IMR-90 (cell line): ENCODE data around the gene ZAP70. TPM values are rescaled to one million over a fixed set of nuclear protein-coding genes. Genes with fewer than 3 reads are reported as not detected.

Experiments
- ATAC-seq: fragments of 200-7000 bp; cut with Tn5 transposase; 2 replicates; pipeline ENCODE4 v1.9.1; 2020; ENCODE audit warnings: low read depth, mild to moderate bottlenecking, moderate library complexity
- BruUV-seq: library from RNA; stranded (reverse); fragments of 400-500 nt; replicated peaks from 2 replicates; lab custom pipeline; 2021; lab: Mats Ljungman, UMichigan
- CTCF ChIA-PET: fragments of 300-600 bp; formaldehyde crosslinking; extraction: SDS; loops from one replicate; lab custom pipeline; 2021; ENCODE audit warnings: antibody characterized with exemption; lab: Yijun Ruan, JAX
- POLR2A ChIA-PET: fragments of 300-600 bp; sonication (Branson Sonifier 250); formaldehyde crosslinking; loops from one replicate; lab custom pipeline; 2022; ENCODE audit warnings: antibody characterized with exemption; ENCODE audit not compliant: unreplicated experiment; lab: Charles Lee
- DNase-seq: peaks from one replicate; pipeline ENCODE4 v3.0.0; 2013
- H2AFZ ChIP-seq: replicated peaks from 2 replicates; pipeline ENCODE3; 2013; ENCODE audit warnings: low read length, mild to moderate bottlenecking; ENCODE audit not compliant: poor library complexity
- H2AK5ac ChIP-seq: 2 replicates; pipeline ENCODE4 v1.6.1; 2013; ENCODE audit warnings: low read depth, low read length, inconsistent platforms
- H2AK9ac ChIP-seq: replicated peaks from 2 replicates; pipeline ENCODE3; 2013; ENCODE audit warnings: mild to moderate bottlenecking, low read depth, low read length, moderate library complexity; ENCODE audit not compliant: poor library complexity
- H2BK120ac ChIP-seq: 2 replicates; pipeline ENCODE4 v1.6.1; 2013; ENCODE audit warnings: low read depth, low read length, inconsistent platforms
- H2BK15ac ChIP-seq: 3 replicates; pipeline ENCODE4 v1.6.1; 2013; ENCODE audit warnings: low read depth, low read length, inconsistent platforms
- H2BK20ac ChIP-seq: 2 replicates; pipeline ENCODE4 v1.6.1; 2013; ENCODE audit warnings: low read depth, mild to moderate bottlenecking, inconsistent platforms, low read length, moderate library complexity
- H2BK5ac ChIP-seq: 2 replicates; pipeline ENCODE4 v1.6.1; 2013; ENCODE audit warnings: mild to moderate bottlenecking, low read depth, low read length, inconsistent platforms; ENCODE audit not compliant: poor library complexity, severe bottlenecking
- H3K14ac ChIP-seq: replicated peaks from 2 replicates; pipeline ENCODE4 v1.6.1; 2013; ENCODE audit warnings: low read depth, low read length, inconsistent platforms
- H3K18ac ChIP-seq: 2 replicates; pipeline ENCODE4 v1.6.1; 2013; ENCODE audit warnings: low read depth, low read length, control low read depth
- H3K23ac ChIP-seq: 2 replicates; pipeline ENCODE4 v1.6.1; 2013; ENCODE audit warnings: low read depth, low read length, inconsistent platforms
- H3K27ac ChIP-seq: 2 replicates; pipeline ENCODE4 v1.5.1; 2013; ENCODE audit warnings: mild to moderate bottlenecking, control low read depth, low read length; ENCODE audit not compliant: insufficient read depth
- H3K27me3 ChIP-seq: 2 replicates; pipeline ENCODE4 v1.6.1; 2013; ENCODE audit warnings: low read length; ENCODE audit not compliant: control insufficient read depth, insufficient read depth
- H3K36me3 ChIP-seq: 2 replicates; pipeline ENCODE4 v1.6.1; 2013; ENCODE audit warnings: low read length, mixed read lengths; ENCODE audit not compliant: control insufficient read depth, insufficient read depth
- H3K4ac ChIP-seq: 2 replicates; pipeline ENCODE4 v1.6.1; 2013; ENCODE audit warnings: low read depth, low read length, inconsistent platforms
- H3K4me1 ChIP-seq: 2 replicates; pipeline ENCODE4 v1.6.1; 2013; ENCODE audit warnings: low read length, mixed read lengths; ENCODE audit not compliant: control insufficient read depth, insufficient read depth
- H3K4me2 ChIP-seq: 2 replicates; pipeline ENCODE4 v1.6.1; 2013; ENCODE audit warnings: low read depth, mild to moderate bottlenecking, control low read depth, low read length, moderate library complexity
- H3K4me3 ChIP-seq: 2 replicates; pipeline ENCODE4 v1.5.1; 2013; ENCODE audit warnings: low read depth, mild to moderate bottlenecking, control low read depth, low read length, moderate library complexity; ENCODE audit not compliant: insufficient read depth
- H3K56ac ChIP-seq: 2 replicates; pipeline ENCODE4 v1.6.1; 2013; ENCODE audit warnings: low read length, inconsistent platforms; ENCODE audit not compliant: insufficient read depth; ENCODE audit errors: extremely low read depth
- H3K79me1 ChIP-seq, 2 experiments: 2 replicates each; pipeline ENCODE4 v1.6.1; 2013; ENCODE audit warnings: low read length in 2 of 2, inconsistent platforms in 1 of 2, low read depth in 1 of 2
- H3K9ac ChIP-seq: 2 replicates; pipeline ENCODE4 v1.6.1; 2013; ENCODE audit warnings: low read depth, low read length, control low read depth
- H3K9me1 ChIP-seq: 2 replicates; pipeline ENCODE4 v1.6.1; 2013; ENCODE audit warnings: low read length, inconsistent platforms; ENCODE audit not compliant: insufficient read depth
- H3K9me3 ChIP-seq: 2 replicates; pipeline ENCODE4 v1.6.1; 2013; ENCODE audit warnings: low read length; ENCODE audit not compliant: control insufficient read depth, insufficient read depth
- H4K20me1 ChIP-seq: 2 replicates; pipeline ENCODE4 v1.6.1; 2013; ENCODE audit warnings: low read length, inconsistent platforms; ENCODE audit not compliant: insufficient read depth
- H4K5ac ChIP-seq: 2 replicates; pipeline ENCODE4 v1.6.1; 2013; ENCODE audit warnings: mild to moderate bottlenecking, low read depth, low read length, control low read depth
- H4K8ac ChIP-seq, 2 experiments: 2 replicates each; pipeline ENCODE4 v1.6.1; 2013; ENCODE audit warnings: low read depth in 2 of 2, low read length in 2 of 2, control low read depth in 1 of 2, inconsistent platforms in 1 of 2
- H4K91ac ChIP-seq: 2 replicates; pipeline ENCODE4 v1.6.1; 2013; ENCODE audit warnings: low read depth, low read length, inconsistent platforms; ENCODE audit not compliant: insufficient read depth
- BHLHE40 ChIP-seq: fragments of 150-350 bp; IDR thresholded peaks from 2 replicates; pipeline ENCODE4 v1.6.1; 2016; ENCODE audit warnings: mild to moderate bottlenecking, low read depth, low read length
- CEBPB ChIP-seq: IDR thresholded peaks from 2 replicates; pipeline ENCODE4 v1.6.1; 2012; ENCODE audit warnings: low read depth, low read length, improper control_type of control experiment
- CHD1 ChIP-seq: IDR thresholded peaks from 2 replicates; pipeline ENCODE4 v1.6.1; 2012; ENCODE audit warnings: low read depth, low read length, improper control_type of control experiment
- ELK1 ChIP-seq: fragments of 150-350 bp; IDR thresholded peaks from 2 replicates; pipeline ENCODE4 v1.6.1; 2016; ENCODE audit warnings: low read depth, mild to moderate bottlenecking, low read length, moderate library complexity, borderline replicate concordance
- FOS ChIP-seq: fragments of 150-350 bp; IDR thresholded peaks from 2 replicates; pipeline ENCODE4 v1.6.1; 2016; ENCODE audit warnings: low read depth, low read length
- MAFK ChIP-seq: IDR thresholded peaks from 2 replicates; pipeline ENCODE4 v1.6.1; 2012; ENCODE audit warnings: low read depth, low read length, improper control_type of control experiment
- MAZ ChIP-seq: IDR thresholded peaks from 2 replicates; pipeline ENCODE4 v1.6.1; 2012; ENCODE audit warnings: low read depth, mild to moderate bottlenecking, low read length, improper control_type of control experiment, moderate library complexity, borderline replicate concordance
- MXI1 ChIP-seq: IDR thresholded peaks from 2 replicates; pipeline ENCODE4 v1.6.1; 2012; ENCODE audit warnings: low read depth, mild to moderate bottlenecking, low read length, moderate library complexity, borderline replicate concordance
- NFE2L2 ChIP-seq: fragments of 150-350 bp; IDR thresholded peaks from 2 replicates; pipeline ENCODE4 v1.6.1; 2016; ENCODE audit warnings: low read depth, mild to moderate bottlenecking, low read length
- POLR2A ChIP-seq: IDR thresholded peaks from 2 replicates; pipeline ENCODE4 v1.6.1; 2012; ENCODE audit warnings: mild to moderate bottlenecking, low read depth, low read length
- RAD21 ChIP-seq: IDR thresholded peaks from 2 replicates; pipeline ENCODE4 v1.6.1; 2012; ENCODE audit warnings: low read length, improper control_type of control experiment
- RCOR1 ChIP-seq: IDR thresholded peaks from 2 replicates; pipeline ENCODE4 v1.6.1; 2012; ENCODE audit warnings: mild to moderate bottlenecking, low read length, improper control_type of control experiment; ENCODE audit not compliant: insufficient replicate concordance
- RFX5 ChIP-seq: IDR thresholded peaks from 2 replicates; pipeline ENCODE4 v1.8.0; 2012; ENCODE audit warnings: low read depth, mild to moderate bottlenecking, low read length, moderate library complexity
- SMC3 ChIP-seq: fragments of 150-350 bp; IDR thresholded peaks from 2 replicates; pipeline ENCODE4 v1.6.1; 2016; ENCODE audit warnings: low read depth, mild to moderate bottlenecking, antibody characterized with exemption, low read length, moderate library complexity
- USF2 ChIP-seq: fragments of 150-350 bp; IDR thresholded peaks from 2 replicates; pipeline ENCODE4 v1.6.1; 2017; ENCODE audit warnings: mild to moderate bottlenecking, antibody characterized with exemption, low read length, low read depth
- WGBS, 2 experiments: methylation state at CpG; one replicate each; pipeline versions ENCODE4 v1.1.5 to v1.1.7; 2013; ENCODE audit warnings: missing lambda C conversion rate in 2 of 2; ENCODE audit not compliant: insufficient read length in 1 of 2; ENCODE audit errors: extremely low coverage in 2 of 2; 5-methylcytosine and 5-hydroxymethylcytosine counted together
- dilution Hi-C: fragments of 300-500 bp; cut with HindIII; formaldehyde crosslinking; loops from one replicate; pipeline ENCODE4 v1.14.3; 2018; ENCODE audit warnings: low sequenced_read_pairs; ENCODE audit not compliant: unreplicated experiment
- in situ Hi-C: fragments of 300-500 bp; cut with MboI; formaldehyde crosslinking; loops from 3 replicates; pipeline ENCODE4 v1.14.3; 2019; ENCODE audit warnings: low sequenced_read_pairs, inconsistent platforms, mixed read lengths
- intact Hi-C: fragments of 100-400 bp; cut with micrococcal nuclease; formaldehyde crosslinking; loops from 2 replicates; pipeline ENCODE4 v1.10.0; 2022
- polyA plus RNA-seq, 3 experiments: library from polyadenylated mRNA; depleted of rRNA; stranded (reverse); fragments of >200 nt; gene quantifications; 2 replicates each; pipeline ENCODE4 v1.2.3, GENCODE V29; 2012; ENCODE audit warnings: low replicate concordance in 1 of 3
- total RNA-seq: library from RNA; depleted of rRNA; stranded (reverse); fragments of >200 nt; gene quantifications from 2 replicates; pipeline ENCODE4 v1.2.3, GENCODE V29; 2012
- TF ChIP-seq, protein P1 (sequence below): conservative IDR thresholded peaks from 2 replicates; pipeline ENCODE4 v1.5.1; 2012; ENCODE audit warnings: mild to moderate bottlenecking, low read depth, low read length, improper control_type of control experiment

Gene ZAP70
- total and polyA plus RNA-seq, 2 of the 4 experiments (the other 2 are of a cell fraction), result under 0.01 to 0.09 TPM

DNA sequence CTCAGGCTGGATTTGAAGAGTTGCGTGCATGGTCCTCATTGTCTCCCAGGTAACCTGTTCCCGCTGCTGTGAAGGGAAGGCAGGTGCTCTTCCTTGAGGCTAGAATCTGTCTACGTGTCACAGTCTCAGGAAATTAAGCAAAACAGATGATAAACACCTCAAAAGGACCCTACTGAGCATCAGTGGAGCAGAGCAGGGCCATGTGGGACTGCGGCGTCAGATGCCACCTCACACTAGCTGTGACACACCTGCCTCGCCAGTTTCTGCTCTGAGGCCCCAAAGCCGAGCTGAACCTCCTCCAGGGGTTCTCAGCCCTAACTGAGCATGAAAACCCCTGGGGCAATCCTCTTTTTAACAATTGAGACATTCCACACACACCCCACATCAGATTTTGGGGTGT lies 41.9 kb upstream of the ZAP70 start:
- ChIA-PET POLR2A (no interaction called here), CTCF (no interaction called here)
- in situ Hi-C loops (loop anchor here (25.0 kb wide), 1 partner anchor 1609 kb away; no protein-coding TSS in a partner anchor), dilution Hi-C loops (no loop called here), intact Hi-C loops (no loop called here)
- no peak overlapping the region for H4K8ac ChIP-seq
- H3K4ac ChIP-seq, result no peak overlapping the region
- H3K23ac ChIP-seq, result no peak overlapping the region
- BruUV-seq, result no TSS peak
- DNase-seq, result no peak
- no peaks in the 10 kb centered on the region for H3K36me3 ChIP-seq
- no peak overlapping the region for H2BK5ac ChIP-seq
- TF ChIP-seq, protein P1, sequence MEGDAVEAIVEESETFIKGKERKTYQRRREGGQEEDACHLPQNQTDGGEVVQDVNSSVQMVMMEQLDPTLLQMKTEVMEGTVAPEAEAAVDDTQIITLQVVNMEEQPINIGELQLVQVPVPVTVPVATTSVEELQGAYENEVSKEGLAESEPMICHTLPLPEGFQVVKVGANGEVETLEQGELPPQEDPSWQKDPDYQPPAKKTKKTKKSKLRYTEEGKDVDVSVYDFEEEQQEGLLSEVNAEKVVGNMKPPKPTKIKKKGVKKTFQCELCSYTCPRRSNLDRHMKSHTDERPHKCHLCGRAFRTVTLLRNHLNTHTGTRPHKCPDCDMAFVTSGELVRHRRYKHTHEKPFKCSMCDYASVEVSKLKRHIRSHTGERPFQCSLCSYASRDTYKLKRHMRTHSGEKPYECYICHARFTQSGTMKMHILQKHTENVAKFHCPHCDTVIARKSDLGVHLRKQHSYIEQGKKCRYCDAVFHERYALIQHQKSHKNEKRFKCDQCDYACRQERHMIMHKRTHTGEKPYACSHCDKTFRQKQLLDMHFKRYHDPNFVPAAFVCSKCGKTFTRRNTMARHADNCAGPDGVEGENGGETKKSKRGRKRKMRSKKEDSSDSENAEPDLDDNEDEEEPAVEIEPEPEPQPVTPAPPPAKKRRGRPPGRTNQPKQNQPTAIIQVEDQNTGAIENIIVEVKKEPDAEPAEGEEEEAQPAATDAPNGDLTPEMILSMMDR, result no peak
- TF ChIP-seq NFE2L2 (no peak), MAZ (no peak), RAD21 (no peak), MXI1 (no peak), BHLHE40 (no peak), MAFK (no peak), CEBPB (no peak), SMC3 (no peak), CHD1 (no peak), USF2 (no peak), RFX5 (no peak), POLR2A (no peak), RCOR1 (no peak), FOS (no peak), ELK1 (no peak)
- no peak overlapping the region for H2BK20ac ChIP-seq
- no peak overlapping the region for H4K91ac ChIP-seq
- H3K14ac ChIP-seq, result no peak overlapping the region
- H4K20me1 ChIP-seq, result no peaks in the 10 kb centered on the region
- H3K4me3 ChIP-seq, result no peak overlapping the region
- no peak overlapping the region for H4K5ac ChIP-seq
- no peak overlapping the region for H3K56ac ChIP-seq
- no peak overlapping the region for H2BK120ac ChIP-seq
- no peaks in the 10 kb centered on the region for H3K79me1 ChIP-seq
- no peak overlapping the region for H2AK9ac ChIP-seq
- 60% methylated on average over 1 of the region's 7 CpGs; no CpG with 5 or more reads in 1 of the 2 experiments for WGBS, 2 experiments
- H2AK5ac ChIP-seq, result no peak overlapping the region
- no peaks in the 10 kb centered on the region for H3K9me3 ChIP-seq
- H3K4me1 ChIP-seq, result peaks cover 2% of the 10 kb centered on the region; the same call in 1 of the 2 replicates
- H3K9ac ChIP-seq, result no peak overlapping the region
- no peak overlapping the region for H2AFZ ChIP-seq
- ATAC-seq, result no peak
- no peak overlapping the region for H3K4me2 ChIP-seq
- H3K18ac ChIP-seq, result no peak overlapping the region
- no peaks in the 10 kb centered on the region for H3K27me3 ChIP-seq
- H3K9me1 ChIP-seq, result 0 out of 2 replicates have a peak, but pooled peaks cover 3% of the 10 kb centered on the region
- no peak overlapping the region for H3K27ac ChIP-seq
- no peak overlapping the region for H2BK15ac ChIP-seq
